Putamen (tissue), 1 donor: ENCODE results near the gene ZNF212.

Experiments
- DNase-seq: peaks from one replicate; pipeline ENCODE4 v3.0.0-alpha.2; 2016; ENCODE audit warnings: low spot score

The ZNF212 gene

GRCh38 chr7:149239345-149240143 is at the start of gene ZNF212:
TSS of gene ZNF212 (plus strand) at chr7:149239651. CDS start at chr7:149239779, 128 bp downstream.
- peak; percentile 88 for DNase-seq

GRCh38 chr7:149191851-149192250 is 47.6 kb upstream of the ZNF212 start:
- DNase-seq, result no peak

GRCh38 chr7:149194799-149195179 is 44.7 kb upstream of the ZNF212 start:
- no peak for DNase-seq

GRCh38 chr7:149195180-149196150 is 44.0 kb upstream of the ZNF212 start, which contains the start of gene ZNF282:
TSS of gene ZNF282 (plus strand) at chr7:149195546. CDS start at chr7:149195590, 44 bp downstream.
- peak; percentile 87 for DNase-seq

GRCh38 chr7:149196151-149196704 is 43.2 kb upstream of the ZNF212 start:
- no peak for DNase-seq

- no peak for DNase-seq
These were observed 42.7 kb upstream of the ZNF212 start for GRCh38 chr7:149196705-149197171.

- no peak for DNase-seq
These were observed 41.8 kb upstream of the ZNF212 start for GRCh38 chr7:149197675-149198074.

- no peak for DNase-seq
These were observed 41.2 kb upstream of the ZNF212 start for GRCh38 chr7:149198161-149198816.

- no peak for DNase-seq
These were observed 40.0 kb upstream of the ZNF212 start for GRCh38 chr7:149199234-149199995.

GRCh38 chr7:149202831-149203231 is 36.6 kb upstream of the ZNF212 start:
- DNase-seq, result no peak

GRCh38 chr7:149205690-149206381 is 33.6 kb upstream of the ZNF212 start:
- no peak for DNase-seq

- no peak for DNase-seq
These were observed 32.0 kb upstream of the ZNF212 start for GRCh38 chr7:149207324-149208035.

- no peak for DNase-seq
These were observed 29.8 kb upstream of the ZNF212 start for GRCh38 chr7:149209518-149210269.

GRCh38 chr7:149210551-149210950 is 28.9 kb upstream of the ZNF212 start:
- DNase-seq, result no peak

- no peak for DNase-seq
These were observed 25.3 kb upstream of the ZNF212 start for GRCh38 chr7:149214020-149214720.

- no peak for DNase-seq
These were observed 23.0 kb upstream of the ZNF212 start for GRCh38 chr7:149216402-149216801.

GRCh38 chr7:149217570-149217969 is 21.9 kb upstream of the ZNF212 start:
- DNase-seq, result no peak
